ENCODE data around the gene CDC123.
"Not testable (repeated sequence)": the region's sequence is repeated elsewhere in the genome, so short reads cannot be mapped to it uniquely, and the experiment has no call there.

Gene CDC123

GRCh38 chr10:12235796-12236195, 39.8 kb downstream of the CDC123 start:
- no peak for DNase-seq (ENCODE audit: low spot score)

DNA sequence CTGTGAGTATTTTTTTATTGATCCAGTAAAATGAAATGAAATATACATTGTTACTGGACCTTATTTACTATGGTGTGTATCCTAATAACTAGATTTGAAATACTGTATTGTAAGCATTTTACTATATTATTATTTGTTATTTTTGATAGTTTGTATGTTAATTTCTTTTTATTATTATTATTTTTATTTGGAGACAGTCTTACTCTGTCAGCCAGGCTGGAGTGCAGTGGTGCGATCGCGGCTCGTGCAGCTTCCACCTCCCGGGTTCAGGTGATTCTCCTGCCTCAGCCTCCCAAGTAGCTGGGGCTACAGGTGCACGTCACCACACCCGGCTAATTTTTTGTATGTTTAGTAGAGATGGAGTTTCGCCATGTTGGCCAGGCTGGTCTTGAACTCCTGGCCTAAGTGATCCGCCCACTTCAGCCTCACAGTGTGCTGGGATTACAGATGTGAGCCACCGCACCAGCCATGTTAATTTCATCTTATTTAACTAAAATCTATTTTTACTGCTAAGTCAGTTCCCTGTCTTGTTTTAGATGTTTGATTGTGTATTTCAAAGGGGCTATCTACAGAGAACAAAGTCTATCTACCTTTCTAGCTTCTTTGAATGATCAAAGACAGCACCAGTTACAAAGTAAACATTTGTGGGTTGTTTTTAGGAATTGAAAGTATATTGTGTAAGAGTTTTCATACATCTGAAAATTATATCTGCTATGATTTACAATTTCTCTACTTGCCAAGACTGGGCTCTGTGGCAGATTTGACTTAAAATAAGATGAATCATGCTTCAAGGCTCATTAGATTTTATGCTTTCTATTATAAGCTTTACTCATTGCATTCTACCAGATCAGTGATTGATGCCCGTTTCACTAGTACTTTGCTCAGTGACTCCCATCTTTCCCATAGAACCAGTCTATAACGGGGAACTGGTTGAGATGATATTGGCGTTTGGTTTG, 41.6 kb downstream of the CDC123 start:
- no peak for DNase-seq (ENCODE audit: low spot score)

DNA sequence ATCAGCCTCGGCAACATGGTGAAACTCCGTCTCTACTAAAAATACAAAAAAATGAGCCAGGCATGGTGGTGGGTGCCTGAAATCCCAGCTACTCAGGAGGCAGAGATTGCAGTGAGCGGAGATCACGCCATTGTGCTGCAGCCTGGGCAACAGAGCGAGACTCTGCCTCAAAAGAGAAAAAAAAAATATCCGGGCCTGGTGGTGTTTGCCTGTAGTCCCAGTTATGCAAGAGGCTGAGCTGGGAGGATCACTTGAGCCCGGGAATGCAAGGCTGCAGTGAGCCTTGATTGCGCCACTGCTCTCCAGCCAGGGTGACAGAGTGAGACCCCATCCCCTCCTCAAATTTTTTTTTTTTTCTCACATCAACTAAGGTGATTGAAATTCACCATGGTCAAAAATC, 42.8 kb downstream of the CDC123 start:
- no peak for DNase-seq (ENCODE audit: low spot score)

- no peak for DNase-seq (ENCODE audit: low spot score)
Observed at GRCh38 chr10:12241810-12242529, 46.0 kb downstream of the CDC123 start.

DNA sequence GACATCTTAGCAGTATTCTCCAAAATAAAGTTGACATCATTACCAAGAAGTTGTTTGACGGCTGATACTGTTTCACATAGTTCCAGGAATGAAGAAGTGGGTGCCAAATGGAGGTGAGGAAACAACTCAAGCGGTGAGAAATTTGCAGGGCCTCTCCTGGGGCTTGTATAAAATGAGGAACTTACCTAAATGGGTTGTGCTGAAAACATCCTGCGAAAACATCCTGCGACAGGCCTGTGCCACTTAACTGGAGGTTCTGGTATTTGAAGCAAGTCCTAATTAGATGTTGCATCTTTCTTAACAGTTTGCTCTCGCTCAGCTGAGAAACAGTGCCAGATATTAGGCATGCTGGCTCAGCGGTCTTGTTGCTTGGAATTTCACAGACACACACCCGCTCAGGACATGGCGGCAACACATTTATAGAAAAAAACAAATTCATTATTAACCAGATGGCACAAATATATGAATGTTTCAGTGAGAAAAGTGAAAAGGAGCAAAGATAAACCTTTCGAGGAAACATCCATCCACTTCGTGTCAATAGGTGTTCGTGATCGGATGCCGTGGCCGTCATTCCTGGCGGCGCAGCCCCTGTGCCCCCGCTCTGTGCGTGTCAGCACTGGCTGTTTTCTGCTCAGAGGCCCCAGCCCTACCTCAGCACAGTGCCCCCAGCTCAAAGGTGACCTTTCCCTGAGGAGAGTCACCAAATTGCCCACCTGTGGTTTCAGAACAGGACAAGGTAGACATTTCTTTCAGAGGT, 48.1 kb downstream of the CDC123 start:
- peak; percentile 94 for DNase-seq (ENCODE audit: low spot score)

DNA sequence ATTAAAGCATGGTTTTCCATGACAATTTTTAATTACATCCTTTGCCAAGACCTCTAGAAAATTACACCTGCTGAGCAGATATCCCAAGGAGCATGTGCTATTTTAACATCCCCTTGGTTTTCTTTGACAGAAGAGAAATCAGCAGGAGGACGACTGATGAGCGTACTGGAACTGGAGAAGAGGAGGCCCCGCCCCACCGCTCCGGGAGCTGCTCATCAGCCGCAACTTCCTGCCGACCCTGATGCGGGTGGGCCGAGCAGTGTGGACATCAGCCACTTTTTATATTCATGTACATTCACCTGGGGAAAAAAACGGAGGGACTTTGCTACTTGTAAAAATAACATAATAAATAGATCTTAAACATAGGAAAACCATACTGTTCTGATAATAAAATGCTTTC, 54.2 kb downstream of the CDC123 start:
- no peak for DNase-seq (ENCODE audit: low spot score)

GRCh38 chr10:12250702-12251101, 54.7 kb downstream of the CDC123 start:
- not testable (repeated sequence) for DNase-seq (ENCODE audit: low spot score)

DNA sequence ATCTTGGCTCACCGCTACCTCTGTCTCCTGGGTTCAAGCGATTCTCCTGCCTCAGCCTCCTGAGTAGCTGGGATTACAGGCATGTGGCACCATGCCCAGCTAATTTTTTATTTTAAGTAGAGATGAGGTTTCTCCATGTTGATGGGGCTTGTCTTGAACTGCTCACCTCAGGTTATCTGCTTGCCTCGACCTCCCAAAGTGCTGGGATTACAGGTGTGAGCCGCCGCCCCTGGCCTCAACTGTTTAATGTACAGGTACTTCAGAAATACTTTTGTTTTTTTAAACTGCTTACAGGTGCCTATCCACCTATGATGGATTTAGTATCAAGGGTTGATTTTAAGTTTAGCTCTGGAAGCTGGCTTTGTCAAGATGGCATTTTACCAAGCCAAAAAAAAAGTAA, 55.6 kb downstream of the CDC123 start:
- DNase-seq (ENCODE audit: low spot score): no peak

DNA sequence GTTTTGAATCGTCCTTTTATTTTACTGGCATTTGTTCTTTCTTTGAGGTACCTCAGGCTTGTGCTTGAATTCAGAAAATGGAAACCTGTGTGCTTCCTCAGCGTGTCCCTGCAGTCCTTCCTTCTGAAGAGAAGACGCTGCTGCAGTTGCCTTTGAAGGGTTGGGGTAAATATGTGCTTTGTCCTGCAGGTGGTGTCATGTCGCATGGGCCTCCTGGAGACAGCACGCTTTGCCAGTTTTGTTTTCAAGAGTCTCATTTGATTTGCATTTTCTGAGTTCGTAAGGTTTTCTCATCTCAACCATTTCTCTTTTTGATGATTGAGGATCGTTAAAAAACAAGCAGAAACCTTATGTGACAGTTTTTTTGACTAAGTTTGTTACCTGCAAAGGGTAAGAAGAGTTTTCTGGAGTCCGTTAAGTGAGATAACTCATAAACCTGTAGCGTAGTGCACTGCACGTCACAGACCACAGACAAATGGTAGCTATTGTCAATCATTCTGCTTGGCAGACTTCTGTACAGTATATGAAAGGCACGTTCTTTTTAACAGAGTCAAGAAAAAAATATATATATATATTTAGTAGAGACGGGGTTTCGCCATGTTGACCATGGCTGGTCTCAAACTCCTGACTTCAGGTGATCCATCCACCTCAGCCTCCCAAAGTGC, 57.0 kb downstream of the CDC123 start:
- DNase-seq (ENCODE audit: low spot score): peak; percentile 91

- no peak for DNase-seq (ENCODE audit: low spot score)
Observed at GRCh38 chr10:12255048-12255447, 59.1 kb downstream of the CDC123 start.

DNA sequence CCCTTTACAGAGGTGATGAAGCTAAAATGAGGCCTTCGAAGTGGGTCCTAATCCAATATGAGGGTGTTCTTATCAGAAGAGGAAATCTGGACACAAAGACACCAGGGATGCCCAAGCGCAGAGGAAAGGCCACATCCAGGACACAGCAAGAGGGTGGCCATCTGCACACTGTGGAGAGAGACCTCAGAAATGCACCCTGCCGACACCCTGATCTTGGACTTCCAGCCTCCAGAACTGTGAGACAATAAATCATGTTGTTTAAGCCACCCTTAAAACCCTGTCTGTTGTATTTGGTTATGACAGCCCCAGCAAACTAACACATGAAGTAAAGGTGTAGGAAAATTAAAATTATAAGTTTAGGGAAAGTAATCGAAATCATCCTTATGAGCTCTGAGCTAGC, 64.0 kb downstream of the CDC123 start:
- DNase-seq (ENCODE audit: low spot score): no peak

DNA sequence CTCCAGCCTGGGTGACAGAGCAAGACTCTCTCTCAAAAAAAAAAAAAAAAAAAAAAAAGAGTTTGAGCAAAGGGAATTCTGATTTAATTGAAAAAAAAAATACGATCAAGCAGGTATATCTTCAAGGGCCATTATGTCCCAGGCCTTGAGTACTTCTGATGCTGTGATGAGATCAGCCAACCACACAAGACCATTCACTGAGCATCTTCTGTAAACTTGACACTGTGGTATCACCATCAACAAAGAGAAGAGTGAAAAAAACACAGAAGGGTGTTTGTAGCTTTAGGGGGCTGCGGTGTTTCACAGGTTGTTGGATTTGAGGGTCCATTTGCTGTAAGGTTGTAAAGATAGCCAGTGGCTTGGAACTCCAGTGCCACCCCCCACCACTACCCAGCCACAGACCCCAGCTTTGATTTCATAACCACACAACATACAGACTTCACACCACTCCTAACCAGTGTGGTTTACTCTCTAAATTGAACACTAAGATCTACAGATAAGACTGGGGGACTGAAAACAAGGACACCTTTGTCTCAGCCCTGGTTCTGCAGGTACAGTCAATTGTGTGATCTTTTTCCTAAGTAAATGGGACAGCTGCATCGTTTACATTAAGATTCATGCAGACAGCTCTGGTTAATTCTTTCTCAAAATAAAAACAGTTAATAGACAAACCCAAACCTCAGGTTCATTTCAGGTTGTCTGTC, 66.4 kb downstream of the CDC123 start:
- no peak for DNase-seq (ENCODE audit: low spot score)

DNA sequence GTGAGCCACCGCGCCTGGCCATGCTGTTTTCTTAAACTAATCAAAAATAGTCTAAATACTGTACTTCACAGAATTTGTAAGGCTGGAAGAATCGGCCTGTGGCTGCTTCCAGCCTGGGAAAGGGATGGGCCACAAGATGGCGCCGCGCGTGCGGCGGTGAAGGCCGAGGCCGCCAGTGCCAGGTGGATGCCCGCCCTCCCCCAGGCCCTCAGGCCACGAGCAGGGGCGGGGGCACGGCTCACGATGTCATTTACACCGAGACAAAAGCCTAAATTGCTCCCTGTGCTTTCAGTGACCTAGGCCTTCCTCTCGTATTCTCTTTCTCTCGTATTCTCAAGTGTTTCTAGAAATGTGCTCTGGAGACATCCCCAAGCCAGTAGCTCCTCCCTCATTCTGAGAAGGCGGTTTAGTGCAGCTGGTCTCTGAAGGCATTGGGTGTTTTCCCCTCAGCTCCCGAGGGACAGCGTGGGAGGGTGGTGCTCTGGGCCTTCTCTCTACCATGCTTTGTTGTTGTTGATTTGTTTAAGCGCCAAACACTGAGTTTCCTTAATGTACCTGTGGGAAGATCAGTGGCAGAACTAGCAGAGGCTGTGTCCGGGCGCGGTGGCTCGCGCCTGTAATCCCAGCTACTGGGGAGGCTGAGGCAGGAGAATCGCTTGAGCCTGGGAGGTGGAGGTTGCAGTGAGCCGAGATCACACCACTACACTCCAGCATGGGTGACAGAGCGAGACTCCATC, 68.4 kb downstream of the CDC123 start:
- DNase-seq (ENCODE audit: low spot score): peak; percentile 100

GRCh38 chr10:12269056-12269455, 73.1 kb downstream of the CDC123 start:
- no peak for DNase-seq (ENCODE audit: low spot score)

DNA sequence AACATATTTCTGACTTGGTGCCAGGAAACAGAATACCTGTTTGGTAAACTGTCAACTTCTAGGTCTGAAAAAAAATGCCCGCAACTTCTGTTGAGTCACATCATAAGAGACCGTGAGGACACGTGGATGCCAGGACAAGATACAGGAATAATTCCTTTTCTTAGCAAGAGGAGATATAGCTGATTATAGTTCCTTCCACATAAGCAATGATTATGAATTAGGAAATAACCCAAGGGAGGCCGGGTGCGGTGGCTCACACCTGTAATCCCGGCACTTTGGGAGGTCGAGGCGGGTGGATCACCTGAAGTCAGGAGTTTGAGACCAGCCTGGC, 75.2 kb downstream of the CDC123 start:
- no peak for DNase-seq (ENCODE audit: low spot score)

GRCh38 chr10:12277862-12278261, 81.9 kb downstream of the CDC123 start:
- DNase-seq (ENCODE audit: low spot score): peak; percentile 57

GRCh38 chr10:12279281-12279680, 83.3 kb downstream of the CDC123 start:
- DNase-seq (ENCODE audit: low spot score): no peak

DNA sequence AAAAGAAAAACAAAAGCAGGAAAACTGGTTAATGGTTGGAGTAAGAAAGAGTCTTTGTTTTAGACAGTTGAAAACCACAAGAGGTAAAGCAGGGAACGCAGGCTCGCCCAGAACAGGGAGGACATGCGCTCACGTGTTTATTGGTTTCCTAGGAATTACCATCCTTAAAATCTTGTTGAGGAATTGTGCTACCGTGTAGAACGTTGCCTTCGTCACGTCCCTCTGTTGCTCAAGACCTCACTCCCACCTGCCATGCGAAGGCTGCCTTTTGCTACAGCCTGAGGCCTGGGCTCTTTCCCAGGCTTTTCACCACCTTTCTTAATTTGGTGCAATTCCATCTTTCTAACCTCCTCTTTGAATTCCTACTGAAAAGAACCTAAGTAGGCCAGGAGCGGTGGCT, 91.8 kb downstream of the CDC123 start:
- DNase-seq (ENCODE audit: low spot score): no peak

GRCh38 chr10:12297784-12298183, 101.8 kb downstream of the CDC123 start:
- not testable (repeated sequence) for DNase-seq (ENCODE audit: low spot score)

- DNase-seq (ENCODE audit: low spot score): no peak
Observed at GRCh38 chr10:12299222-12299965, 103.4 kb downstream of the CDC123 start.

Measured in NAMALWA (cell line).